Stimulated activated CD8-positive, alpha-beta memory T cell treated with anti-CD3 and anti-CD28 coated beads, Interleukin-12 subunit alpha, Interleukin-12 subunit beta, amount 100 ng/mL, for 1 hour (primary cell): ENCODE data around the gene PLCB1.
"Not testable (repeated sequence)": the region's sequence is repeated elsewhere in the genome, so short reads cannot be mapped to it uniquely, and the experiment has no call there.

ENCODE experiments used
- DNase-seq: peaks from one replicate; pipeline ENCODE4 v3.0.0-alpha.2; 2020; ENCODE audit warnings: low read depth

PLCB1 gene

GRCh38 chr20:8547035-8547650 is 415.1 kb downstream of the PLCB1 start:
- no peak for DNase-seq

GRCh38 chr20:8547968-8548588 is 416.0 kb downstream of the PLCB1 start:
- no peak for DNase-seq

GRCh38 chr20:8549192-8549591 is 417.1 kb downstream of the PLCB1 start:
- DNase-seq = no peak

GRCh38 chr20:8557711-8558110 is 425.6 kb downstream of the PLCB1 start:
- no peak for DNase-seq

- no peak for DNase-seq
These were observed 430.3 kb downstream of the PLCB1 start for GRCh38 chr20:8562356-8562755.

GRCh38 chr20:8568075-8568474 is 436.0 kb downstream of the PLCB1 start:
- DNase-seq = no peak

- DNase-seq = no peak
These were observed 437.7 kb downstream of the PLCB1 start for GRCh38 chr20:8569766-8570165.

- no peak for DNase-seq
These were observed 439.5 kb downstream of the PLCB1 start for GRCh38 chr20:8571611-8572010.

GRCh38 chr20:8573686-8574085 is 441.6 kb downstream of the PLCB1 start:
- DNase-seq = no peak

- no peak for DNase-seq
These were observed 443.0 kb downstream of the PLCB1 start for GRCh38 chr20:8575114-8575513.

- no peak for DNase-seq
These were observed 446.2 kb downstream of the PLCB1 start for GRCh38 chr20:8578161-8578865.

GRCh38 chr20:8579035-8579434 is 447.0 kb downstream of the PLCB1 start:
- DNase-seq = no peak

- no peak for DNase-seq
These were observed 449.5 kb downstream of the PLCB1 start for GRCh38 chr20:8581446-8582183.

- no peak for DNase-seq
These were observed 451.0 kb downstream of the PLCB1 start for GRCh38 chr20:8583012-8583565.

- no peak for DNase-seq
These were observed 451.5 kb downstream of the PLCB1 start for GRCh38 chr20:8583566-8584043.

- no peak for DNase-seq
These were observed 455.2 kb downstream of the PLCB1 start for GRCh38 chr20:8587251-8587650.

GRCh38 chr20:8587810-8588209 is 455.7 kb downstream of the PLCB1 start:
- no peak for DNase-seq

GRCh38 chr20:8589956-8590355 is 457.9 kb downstream of the PLCB1 start:
- DNase-seq = no peak

GRCh38 chr20:8600910-8601541 is 469.0 kb downstream of the PLCB1 start:
- not testable (repeated sequence) for DNase-seq

GRCh38 chr20:8601542-8601912 is 469.5 kb downstream of the PLCB1 start:
- DNase-seq = no peak

- no peak for DNase-seq
These were observed 470.5 kb downstream of the PLCB1 start for GRCh38 chr20:8602389-8603116.
